HCT116 (cell line): ENCODE measurements around the gene CHMP2A. TPM values are rescaled to one million over a fixed set of nuclear protein-coding genes. Genes with fewer than 3 reads are reported as not detected.

Experiments used
- ATAC-seq: fragments of 200-7000 bp; cut with Tn5 transposase; 2 replicates; pipeline ENCODE4 v1.9.1; 2020; ENCODE audit warnings: mild to moderate bottlenecking, moderate library complexity
- BruUV-seq: library from RNA; stranded (reverse); fragments of 400-500 nt; replicated peaks from 2 replicates; lab custom pipeline; 2021; lab: Mats Ljungman, UMichigan
- CTCF ChIA-PET: fragments of 300-600 bp; sonication (Branson Sonifier 250); formaldehyde crosslinking; loops from one replicate; lab custom pipeline; 2021; ENCODE audit warnings: antibody characterized with exemption; lab: Charles Lee
- POLR2A ChIA-PET: fragments of 300-600, 350-600 bp; sonication (Branson Sonifier 250); formaldehyde crosslinking; loops from one replicate; lab custom pipeline; 2021; ENCODE audit warnings: antibody characterized with exemption; lab: Charles Lee
- RAD21 ChIA-PET, 2 experiments: fragments of 300-600 bp; sonication (Branson Sonifier 250); formaldehyde crosslinking; loops; one replicate each; lab custom pipeline; 2023; ENCODE audit warnings: low total read pairs in 2 of 2; ENCODE audit not compliant: uncharacterized antibody in 2 of 2, unreplicated experiment in 2 of 2, low non-redundant PET in 1 of 2; lab: Charles Lee
- DNase-seq: peaks from one replicate; pipeline ENCODE4 v3.0.0-alpha.2; 2010; ENCODE audit warnings: low read depth, low spot score
- H2AFZ ChIP-seq: fragments of 200-600 bp; shearing (Covaris generic), sonication (generic); 2 replicates; pipeline ENCODE4 v1.6.1; 2017; ENCODE audit warnings: low read depth, mixed run types, mixed read lengths, antibody characterized with exemption, low read length; ENCODE audit not compliant: poor library complexity, severe bottlenecking
- H3K27ac ChIP-seq: 2 replicates; pipeline ENCODE4 v1.5.1; 2012; ENCODE audit warnings: low read depth, low read length
- H3K27me3 ChIP-seq: fragments of 200-600 bp; sonication (generic); 2 replicates; pipeline ENCODE4 v1.6.1; 2016; ENCODE audit warnings: mixed run types, low read length, mixed read lengths; ENCODE audit not compliant: insufficient read depth
- H3K36me3 ChIP-seq, 2 experiments: fragments of 200-500 bp in 1 of 2; fragments of 200-600 bp in 1 of 2; sonication (Bioruptor generic) in 1 of 2; sonication (generic) in 1 of 2; 2 replicates each; pipeline versions ENCODE4 v1.5.1 to v1.6.1; 2014 to 2016; ENCODE audit warnings: low read length in 2 of 2, inconsistent platforms in 1 of 2, mixed read lengths in 1 of 2, mixed run types in 1 of 2; ENCODE audit not compliant: insufficient read depth in 2 of 2, control insufficient read depth in 1 of 2
- H3K4me1 ChIP-seq, 2 experiments: fragments of 200-600 bp in 1 of 2; sonication (generic) in 1 of 2; 2 replicates each; pipeline versions ENCODE4 v1.5.1 to v1.6.1; 2012 to 2017; ENCODE audit warnings: low read length in 2 of 2, inconsistent platforms in 1 of 2, mild to moderate bottlenecking in 1 of 2, mixed read lengths in 1 of 2, mixed run types in 1 of 2, moderate library complexity in 1 of 2; ENCODE audit not compliant: insufficient read depth in 2 of 2, control insufficient read depth in 1 of 2
- H3K4me2 ChIP-seq: fragments of 200-600 bp; sonication (generic); 2 replicates; pipeline ENCODE4 v1.6.1; 2017; ENCODE audit warnings: mixed run types, low read length, mixed read lengths
- H3K4me3 ChIP-seq, 2 experiments: fragments of 200-600 bp in 1 of 2; sonication (generic) in 1 of 2; replicated peaks in 1 of 2; 2 replicates each; pipeline ENCODE4 v1.5.1; 2011 to 2016; ENCODE audit warnings: low read length in 2 of 2, control low read depth in 1 of 2, low read depth in 1 of 2, mild to moderate bottlenecking in 1 of 2, mixed read lengths in 1 of 2, mixed run types in 1 of 2
- H3K79me2 ChIP-seq: fragments of 200-600 bp; sonication (generic); 2 replicates; pipeline ENCODE4 v1.6.1; 2017; ENCODE audit warnings: mild to moderate bottlenecking, mixed run types, low read length, moderate library complexity, mixed read lengths; ENCODE audit not compliant: insufficient read depth
- H3K9ac ChIP-seq: fragments of 200-600 bp; sonication (generic); 2 replicates; pipeline ENCODE4 v1.6.1; 2016; ENCODE audit warnings: low read length, mixed read lengths
- H3K9me2 ChIP-seq: fragments of 200-600 bp; sonication (generic), shearing (Covaris generic); 2 replicates; pipeline ENCODE4 v1.6.1; 2017; ENCODE audit warnings: mixed run types, mild to moderate bottlenecking, moderate library complexity; ENCODE audit not compliant: insufficient read depth
- H3K9me3 ChIP-seq, 2 experiments: fragments of 200-500 bp in 1 of 2; fragments of 200-600 bp in 1 of 2; sonication (Bioruptor generic) in 1 of 2; sonication (generic) in 1 of 2; 2 replicates each; pipeline ENCODE4 v1.6.1; 2014 to 2017; ENCODE audit warnings: low read length in 2 of 2, mixed read lengths in 2 of 2, inconsistent platforms in 1 of 2, low read depth in 1 of 2, mild to moderate bottlenecking in 1 of 2, mixed run types in 1 of 2, moderate library complexity in 1 of 2; ENCODE audit not compliant: control insufficient read depth in 1 of 2, insufficient read depth in 1 of 2
- H4K20me1 ChIP-seq: fragments of 200-600 bp; sonication (generic), shearing (Covaris generic); 2 replicates; pipeline ENCODE4 v1.6.1; 2017; ENCODE audit warnings: mixed run types, mild to moderate bottlenecking, moderate library complexity; ENCODE audit not compliant: insufficient read depth
- CTCF ChIP-seq, 3 experiments: fragments of 200-600 bp in 1 of 3; sonication (generic) in 1 of 3; IDR thresholded peaks in 2 of 3; conservative IDR thresholded peaks in 1 of 3; 2 replicates each; pipeline ENCODE4 v1.5.1; 2012 to 2017; ENCODE audit warnings: low read depth in 2 of 3, low read length in 2 of 3, antibody characterized with exemption in 1 of 3, borderline replicate concordance in 1 of 3, control low read depth in 1 of 3, mild to moderate bottlenecking in 1 of 3, mixed read lengths in 1 of 3, mixed run types in 1 of 3, moderate library complexity in 1 of 3; ENCODE audit not compliant: insufficient read depth in 1 of 3
- ELF1 ChIP-seq: IDR thresholded peaks from 2 replicates; pipeline ENCODE4 v1.6.1; 2012; ENCODE audit warnings: low read depth, borderline replicate concordance
- EZH2 ChIP-seq: fragments of 200-600 bp; sonication (generic); IDR thresholded peaks from 2 replicates; pipeline ENCODE4 v1.6.1; 2017; ENCODE audit warnings: antibody characterized with exemption, mixed run types
- POLR2AphosphoS5 ChIP-seq: IDR thresholded peaks from 2 replicates; pipeline ENCODE4 v1.6.1; 2011; ENCODE audit warnings: mild to moderate bottlenecking, low read depth, low read length, moderate library complexity
- ZNF274 ChIP-seq: fragments of 200-500 bp; sonication (Bioruptor generic); IDR thresholded peaks from 2 replicates; pipeline ENCODE4 v1.6.1; 2014; ENCODE audit warnings: mild to moderate bottlenecking, low read depth, low read length, inconsistent platforms
- intact Hi-C: fragments of 100-400 bp; cut with micrococcal nuclease; formaldehyde crosslinking; loops from 2 replicates; pipeline ENCODE4 v1.10.0; 2022
- total RNA-seq: library from RNA; stranded (reverse); gene quantifications from one replicate; pipeline ENCODE4 v1.2.1, GENCODE V29; 2021; ENCODE audit not compliant: unreplicated experiment
- TF ChIP-seq, protein P1 (sequence below): IDR thresholded peaks from 2 replicates; pipeline ENCODE4 v1.6.1; 2012; ENCODE audit warnings: low read depth

CHMP2A gene
- total RNA-seq, 1 experiment from 2014 or later, result 125 TPM

DNA sequence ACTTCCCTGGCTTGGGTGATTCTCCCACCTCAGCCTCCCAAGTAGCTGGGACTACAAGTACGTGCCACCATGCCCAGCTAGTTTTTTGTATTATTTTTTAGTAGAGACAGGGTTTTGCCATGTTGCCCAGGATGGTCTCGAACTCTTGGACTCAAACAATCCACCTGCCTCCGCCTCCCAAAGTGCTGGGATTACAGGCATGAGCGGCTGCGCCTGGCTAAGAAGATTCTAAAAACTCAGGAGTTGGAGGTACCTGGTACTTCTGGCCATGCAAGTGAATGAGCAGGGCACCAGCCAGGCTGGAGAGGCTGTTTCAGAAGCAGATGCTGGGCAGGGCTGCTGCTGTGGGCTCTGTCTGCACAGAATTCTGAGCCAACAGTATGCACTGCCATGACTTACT, 12.1 kb upstream of the CHMP2A start:
- H2AFZ ChIP-seq, result no peak overlapping the region
- peaks cover 3% of the 10 kb centered on the region; the same call in 1 of the 2 replicates for H3K79me2 ChIP-seq
- no peak overlapping the region for H3K4me2 ChIP-seq
- no peak for ATAC-seq
- no TSS peak for BruUV-seq
- peaks cover 0 to 14% of the 10 kb centered on the region in 2 experiments; a peak in 1 of 4 replicates for H3K36me3 ChIP-seq
- intact Hi-C loops, result no loop called here
- no peak overlapping the region for H3K9ac ChIP-seq
- ChIA-PET RAD21 (no interaction called here), POLR2A (no interaction called here), CTCF (no interaction called here)
- peaks cover under 1% of the 10 kb centered on the region in 2 experiments; a peak in 2 of 4 replicates for H3K4me1 ChIP-seq
- DNase-seq, result no peak
- H3K27ac ChIP-seq, result no peak overlapping the region
- no peaks in the 10 kb centered on the region for H3K9me3 ChIP-seq
- H3K27me3 ChIP-seq, result no peaks in the 10 kb centered on the region
- TF ChIP-seq ZNF274, result no peak
- TF ChIP-seq, protein P1, sequence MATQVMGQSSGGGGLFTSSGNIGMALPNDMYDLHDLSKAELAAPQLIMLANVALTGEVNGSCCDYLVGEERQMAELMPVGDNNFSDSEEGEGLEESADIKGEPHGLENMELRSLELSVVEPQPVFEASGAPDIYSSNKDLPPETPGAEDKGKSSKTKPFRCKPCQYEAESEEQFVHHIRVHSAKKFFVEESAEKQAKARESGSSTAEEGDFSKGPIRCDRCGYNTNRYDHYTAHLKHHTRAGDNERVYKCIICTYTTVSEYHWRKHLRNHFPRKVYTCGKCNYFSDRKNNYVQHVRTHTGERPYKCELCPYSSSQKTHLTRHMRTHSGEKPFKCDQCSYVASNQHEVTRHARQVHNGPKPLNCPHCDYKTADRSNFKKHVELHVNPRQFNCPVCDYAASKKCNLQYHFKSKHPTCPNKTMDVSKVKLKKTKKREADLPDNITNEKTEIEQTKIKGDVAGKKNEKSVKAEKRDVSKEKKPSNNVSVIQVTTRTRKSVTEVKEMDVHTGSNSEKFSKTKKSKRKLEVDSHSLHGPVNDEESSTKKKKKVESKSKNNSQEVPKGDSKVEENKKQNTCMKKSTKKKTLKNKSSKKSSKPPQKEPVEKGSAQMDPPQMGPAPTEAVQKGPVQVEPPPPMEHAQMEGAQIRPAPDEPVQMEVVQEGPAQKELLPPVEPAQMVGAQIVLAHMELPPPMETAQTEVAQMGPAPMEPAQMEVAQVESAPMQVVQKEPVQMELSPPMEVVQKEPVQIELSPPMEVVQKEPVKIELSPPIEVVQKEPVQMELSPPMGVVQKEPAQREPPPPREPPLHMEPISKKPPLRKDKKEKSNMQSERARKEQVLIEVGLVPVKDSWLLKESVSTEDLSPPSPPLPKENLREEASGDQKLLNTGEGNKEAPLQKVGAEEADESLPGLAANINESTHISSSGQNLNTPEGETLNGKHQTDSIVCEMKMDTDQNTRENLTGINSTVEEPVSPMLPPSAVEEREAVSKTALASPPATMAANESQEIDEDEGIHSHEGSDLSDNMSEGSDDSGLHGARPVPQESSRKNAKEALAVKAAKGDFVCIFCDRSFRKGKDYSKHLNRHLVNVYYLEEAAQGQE, result no peak
- no peak for TF ChIP-seq CTCF (IDR thresholded peaks at IDR 0.05 in 2 of 3, conservative IDR thresholded peaks at IDR 0.05 in 1 of 3; ENCODE audit: borderline replicate concordance in 1 of 3, insufficient read depth in 1 of 3, low read depth in 2 of 3, low read length in 2 of 3)
- no peak for TF ChIP-seq POLR2AphosphoS5
- no peak for TF ChIP-seq EZH2
- no peak for TF ChIP-seq ELF1
- no peak overlapping the region for H3K4me3 ChIP-seq
- H3K9me2 ChIP-seq, result no peaks in the 10 kb centered on the region
- H4K20me1 ChIP-seq, result no peaks in the 10 kb centered on the region
